ENCODE data around the gene NFATC3.

Gene NFATC3

DNA sequence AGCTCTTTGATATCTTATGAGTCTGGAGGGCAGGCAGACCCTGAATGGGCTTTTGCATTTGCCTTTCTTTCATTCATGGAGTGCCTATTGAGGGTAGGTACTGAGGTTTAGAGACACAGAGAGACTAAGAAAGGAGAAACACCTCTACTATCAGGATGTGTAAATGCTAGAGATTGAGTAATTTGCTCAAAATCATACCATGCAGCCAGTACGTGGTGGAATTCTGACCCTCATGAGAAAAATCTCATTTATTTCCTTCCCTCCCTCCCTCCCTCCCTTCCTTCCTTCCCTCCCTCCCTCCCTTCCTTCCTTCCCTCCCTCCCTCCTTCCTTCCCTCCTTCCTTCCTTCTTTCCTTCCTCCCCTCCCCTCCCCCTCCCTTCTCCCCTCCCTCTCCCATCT lies 18.4 kb upstream of the NFATC3 start:
- no peak for DNase-seq (ENCODE audit: extremely low read depth, low read depth)
- TF ChIP-seq, protein P1, sequence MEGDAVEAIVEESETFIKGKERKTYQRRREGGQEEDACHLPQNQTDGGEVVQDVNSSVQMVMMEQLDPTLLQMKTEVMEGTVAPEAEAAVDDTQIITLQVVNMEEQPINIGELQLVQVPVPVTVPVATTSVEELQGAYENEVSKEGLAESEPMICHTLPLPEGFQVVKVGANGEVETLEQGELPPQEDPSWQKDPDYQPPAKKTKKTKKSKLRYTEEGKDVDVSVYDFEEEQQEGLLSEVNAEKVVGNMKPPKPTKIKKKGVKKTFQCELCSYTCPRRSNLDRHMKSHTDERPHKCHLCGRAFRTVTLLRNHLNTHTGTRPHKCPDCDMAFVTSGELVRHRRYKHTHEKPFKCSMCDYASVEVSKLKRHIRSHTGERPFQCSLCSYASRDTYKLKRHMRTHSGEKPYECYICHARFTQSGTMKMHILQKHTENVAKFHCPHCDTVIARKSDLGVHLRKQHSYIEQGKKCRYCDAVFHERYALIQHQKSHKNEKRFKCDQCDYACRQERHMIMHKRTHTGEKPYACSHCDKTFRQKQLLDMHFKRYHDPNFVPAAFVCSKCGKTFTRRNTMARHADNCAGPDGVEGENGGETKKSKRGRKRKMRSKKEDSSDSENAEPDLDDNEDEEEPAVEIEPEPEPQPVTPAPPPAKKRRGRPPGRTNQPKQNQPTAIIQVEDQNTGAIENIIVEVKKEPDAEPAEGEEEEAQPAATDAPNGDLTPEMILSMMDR (IDR thresholded peaks at IDR 0.05; ENCODE audit: low read depth, low read length), result no peak

DNA sequence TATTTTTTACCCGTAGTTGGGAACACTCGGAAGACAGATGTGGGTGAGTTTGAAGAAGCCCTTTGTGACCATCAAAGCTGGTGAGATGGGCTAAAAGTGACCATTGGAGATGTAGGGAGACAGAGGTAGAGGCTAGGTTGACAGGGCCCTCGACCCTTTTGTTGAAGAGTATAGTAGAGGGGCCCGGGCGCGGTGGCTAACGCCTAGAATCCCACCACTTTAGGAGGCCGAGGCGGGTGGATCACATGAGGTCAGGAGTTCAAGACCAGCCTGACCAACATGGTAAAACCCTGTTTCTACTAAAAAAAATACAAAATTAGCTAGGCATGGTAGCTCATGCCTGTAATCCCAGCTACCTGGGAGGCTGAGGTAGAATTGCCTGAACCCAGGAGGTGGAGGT lies 16.2 kb upstream of the NFATC3 start:
- no peak for DNase-seq (ENCODE audit: extremely low read depth, low read depth)
- TF ChIP-seq, protein P1 (IDR thresholded peaks at IDR 0.05; ENCODE audit: low read depth, low read length), result no peak

DNA sequence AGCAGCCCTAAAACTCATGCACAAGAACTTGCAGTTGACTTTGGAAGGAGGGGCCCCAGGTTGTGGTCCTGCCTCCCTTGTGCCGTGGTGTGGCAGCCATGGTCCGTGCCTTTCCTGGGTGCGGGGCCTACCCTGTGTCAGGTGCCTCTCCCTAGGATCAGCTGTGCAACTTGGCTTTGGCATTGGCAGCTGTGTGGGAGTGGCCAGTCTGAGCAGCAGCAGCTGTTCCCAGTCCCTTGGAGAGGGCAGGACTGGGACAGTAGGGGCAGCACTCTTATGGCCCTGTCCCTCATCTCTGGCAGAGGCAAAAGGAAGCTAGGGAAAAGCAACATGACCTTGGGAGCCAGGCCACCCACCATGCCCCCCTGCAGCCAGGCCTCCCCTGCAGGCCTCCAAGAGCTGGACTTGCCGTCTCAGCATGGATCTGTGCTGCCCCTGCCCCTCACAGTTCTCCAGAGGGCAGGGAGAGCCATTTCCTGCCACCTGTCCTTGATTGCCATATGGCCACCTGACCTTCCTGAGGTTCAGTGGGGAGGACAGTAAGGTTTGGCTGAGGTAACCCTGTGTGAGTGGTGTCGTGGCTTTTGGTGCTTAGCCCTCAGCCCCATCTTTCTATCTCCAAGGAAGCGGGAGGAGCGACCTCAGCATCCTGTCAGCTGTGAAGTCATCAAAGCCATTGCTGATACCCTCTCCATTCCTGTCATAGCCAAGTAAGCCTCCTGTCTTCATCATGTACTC lies 15.5 kb upstream of the NFATC3 start:
- no peak for DNase-seq (ENCODE audit: extremely low read depth, low read depth)
- TF ChIP-seq, protein P1 (IDR thresholded peaks at IDR 0.05; ENCODE audit: low read depth, low read length), result no peak

- no peak for DNase-seq (ENCODE audit: extremely low read depth, low read depth)
- TF ChIP-seq, protein P1 (IDR thresholded peaks at IDR 0.05; ENCODE audit: low read depth, low read length), result no peak
Observed at GRCh38 chr16:68070249-68070730, 14.9 kb upstream of the NFATC3 start.

- TF ChIP-seq, protein P1 (IDR thresholded peaks at IDR 0.05; ENCODE audit: low read depth, low read length), result no peak
- DNase-seq (ENCODE audit: extremely low read depth, low read depth), result no peak
Observed at GRCh38 chr16:68070806-68071517, 14.2 kb upstream of the NFATC3 start.

DNA sequence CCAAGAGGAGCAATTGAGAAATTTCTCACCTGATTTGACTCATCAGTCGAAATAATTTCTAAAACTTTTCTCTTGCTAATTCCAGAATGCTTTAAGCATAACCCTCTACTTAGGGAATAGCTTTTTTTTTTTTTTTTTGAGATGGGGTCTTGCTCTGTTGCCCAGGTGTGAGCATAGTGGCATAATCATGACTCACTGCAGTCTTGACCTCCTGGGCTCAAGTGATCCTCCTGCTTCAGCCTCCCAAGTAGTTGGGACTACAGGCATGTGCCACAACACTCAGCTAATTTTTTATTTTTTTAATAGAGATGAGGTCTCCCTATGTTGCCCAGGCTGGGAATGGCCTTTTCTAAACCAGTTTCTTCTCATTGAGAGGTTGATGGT lies 13.7 kb upstream of the NFATC3 start:
- TF ChIP-seq, protein P1 (IDR thresholded peaks at IDR 0.05; ENCODE audit: low read depth, low read length), result no peak
- DNase-seq (ENCODE audit: extremely low read depth, low read depth), result no peak

DNA sequence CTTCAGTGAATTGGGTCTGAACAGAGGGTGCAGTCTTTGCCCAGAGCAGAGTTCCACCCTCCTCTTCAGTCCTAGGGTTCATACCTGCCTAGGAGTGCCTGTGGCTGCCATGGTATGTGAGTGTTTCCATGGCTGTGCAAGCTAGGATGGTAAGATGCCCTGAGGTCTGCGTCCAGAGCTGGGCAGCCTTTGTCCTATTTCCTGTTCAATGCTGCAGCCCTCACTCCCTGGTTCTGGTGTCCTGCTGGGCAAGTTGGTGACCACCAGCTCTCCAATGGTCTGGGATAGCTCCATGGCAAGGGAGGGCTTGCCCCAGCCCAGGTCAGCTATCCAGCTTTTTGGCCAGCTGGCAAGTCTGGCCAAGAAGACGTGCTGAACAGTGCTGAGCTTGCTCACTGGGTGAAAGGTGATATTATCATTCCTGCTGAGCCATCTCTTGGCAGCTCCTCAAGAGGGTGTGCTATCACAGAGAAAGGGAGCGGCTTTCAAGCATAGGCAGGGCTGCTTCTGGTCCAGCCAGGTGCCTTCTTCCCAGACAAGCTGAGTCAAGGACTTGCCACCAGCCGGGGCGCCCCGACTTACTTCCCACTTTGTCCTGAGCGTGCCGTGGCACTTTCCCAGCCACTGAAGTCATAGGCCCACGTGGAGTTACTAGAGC lies 13.0 kb upstream of the NFATC3 start:
- DNase-seq (ENCODE audit: extremely low read depth, low read depth), result no peak
- TF ChIP-seq, protein P1 (IDR thresholded peaks at IDR 0.05; ENCODE audit: low read depth, low read length), result no peak

Measured in AG09319 (cell line).